GM21723 (cell line): ENCODE measurements around the gene ARL8A.
"Not testable (repeated sequence)": the region's sequence is repeated elsewhere in the genome, so short reads cannot be mapped to it uniquely, and the experiment has no call there.

Experiments used
- ATAC-seq: cut with Tn5 transposase; IDR thresholded peaks from one replicate; pipeline ENCODE4 v1.9.1; 2021; ENCODE audit warnings: mild to moderate bottlenecking, moderate library complexity; ENCODE audit not compliant: unreplicated experiment

The ARL8A gene

GRCh38 chr1:202143011-202143767 is 1.3 kb downstream of the ARL8A start:
- peak; percentile 32 for ATAC-seq

DNA sequence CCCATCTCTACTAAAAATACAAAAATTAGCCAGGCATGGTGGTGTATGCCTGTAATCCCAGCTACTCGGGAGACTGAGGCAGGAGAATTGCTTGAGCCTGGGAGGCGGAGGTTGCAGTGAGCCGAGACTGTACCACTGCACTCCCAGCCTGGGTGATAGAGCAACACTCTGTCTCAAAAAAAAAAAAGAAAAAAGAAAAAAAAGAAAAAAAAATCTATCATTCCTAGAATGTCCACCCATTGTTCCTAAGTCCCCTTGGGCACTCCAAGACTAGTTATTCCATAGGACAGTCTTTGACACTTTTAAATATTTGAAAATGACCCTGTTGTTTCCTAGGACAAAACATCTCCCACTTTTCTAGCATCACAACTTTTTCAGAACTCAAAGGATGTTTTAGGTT is 3.1 kb downstream of the ARL8A start:
- not testable (repeated sequence) for ATAC-seq

- no peak for ATAC-seq
These were observed 3.7 kb downstream of the ARL8A start for GRCh38 chr1:202140833-202141232.

- ATAC-seq, result peak; percentile 68
These were observed 9.3 kb downstream of the ARL8A start for GRCh38 chr1:202135221-202135721.

GRCh38 chr1:202134645-202135172 is 9.8 kb downstream of the ARL8A start:
- no peak for ATAC-seq

DNA sequence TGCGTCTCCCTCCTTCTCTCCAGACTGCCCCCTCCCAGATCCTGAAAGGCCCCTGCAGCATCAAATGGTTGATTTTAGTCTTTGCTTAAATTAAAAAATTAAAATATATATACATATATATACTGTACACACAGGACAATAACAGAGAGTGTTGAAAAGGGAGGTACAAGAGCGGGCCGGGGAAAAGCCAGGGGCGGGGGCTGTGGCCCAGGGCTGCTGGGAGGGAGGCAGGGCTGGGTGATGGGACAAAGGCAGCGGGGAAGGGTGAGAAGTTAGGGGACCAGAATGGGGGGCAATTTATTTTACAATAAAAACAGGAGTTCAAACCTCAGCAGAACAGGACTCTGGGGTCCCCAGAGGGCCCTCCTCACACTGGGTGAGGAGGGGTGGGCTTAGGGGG is 10.5 kb downstream of the ARL8A start:
- no peak for ATAC-seq

DNA sequence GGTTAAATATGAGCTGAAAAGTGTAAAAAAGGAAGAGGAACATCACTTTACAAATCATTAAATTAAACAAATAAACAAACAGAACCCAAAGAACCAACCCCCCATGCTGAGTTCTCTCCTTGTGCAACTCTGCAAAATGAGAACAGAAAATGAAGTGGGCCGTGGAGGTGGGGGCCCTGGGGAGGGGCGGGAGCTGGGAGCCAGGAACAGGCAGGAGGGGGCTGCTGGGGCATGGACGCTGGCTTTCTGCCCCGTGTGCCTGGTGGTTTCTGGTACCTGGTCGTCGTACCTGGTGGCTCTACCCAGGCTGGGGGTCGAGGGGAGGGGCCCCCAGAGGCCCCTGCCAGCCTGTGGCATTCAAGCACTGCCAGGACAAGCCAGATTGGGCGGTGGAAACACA is 11.0 kb downstream of the ARL8A start:
- no peak for ATAC-seq

DNA sequence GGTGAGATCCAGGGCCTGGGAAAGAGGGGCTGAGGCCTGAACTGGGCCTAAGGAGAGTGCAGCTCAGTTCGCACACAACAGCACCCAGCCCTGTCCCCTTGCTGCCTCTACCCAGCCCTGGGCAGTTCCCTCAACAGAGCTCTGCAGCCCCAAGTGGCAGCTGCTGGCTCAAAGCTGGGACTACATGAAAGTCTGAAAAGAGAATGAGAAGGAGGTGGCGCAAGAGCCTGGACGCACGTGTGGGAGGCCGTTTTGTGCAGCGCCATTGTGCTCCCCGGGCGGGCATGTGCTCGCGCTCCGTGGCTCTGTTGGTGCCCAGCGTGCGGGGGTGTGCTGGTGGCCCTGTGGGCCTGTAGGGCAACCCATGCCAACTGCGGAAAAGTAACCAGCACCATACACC is 11.5 kb downstream of the ARL8A start:
- ATAC-seq, result no peak

DNA sequence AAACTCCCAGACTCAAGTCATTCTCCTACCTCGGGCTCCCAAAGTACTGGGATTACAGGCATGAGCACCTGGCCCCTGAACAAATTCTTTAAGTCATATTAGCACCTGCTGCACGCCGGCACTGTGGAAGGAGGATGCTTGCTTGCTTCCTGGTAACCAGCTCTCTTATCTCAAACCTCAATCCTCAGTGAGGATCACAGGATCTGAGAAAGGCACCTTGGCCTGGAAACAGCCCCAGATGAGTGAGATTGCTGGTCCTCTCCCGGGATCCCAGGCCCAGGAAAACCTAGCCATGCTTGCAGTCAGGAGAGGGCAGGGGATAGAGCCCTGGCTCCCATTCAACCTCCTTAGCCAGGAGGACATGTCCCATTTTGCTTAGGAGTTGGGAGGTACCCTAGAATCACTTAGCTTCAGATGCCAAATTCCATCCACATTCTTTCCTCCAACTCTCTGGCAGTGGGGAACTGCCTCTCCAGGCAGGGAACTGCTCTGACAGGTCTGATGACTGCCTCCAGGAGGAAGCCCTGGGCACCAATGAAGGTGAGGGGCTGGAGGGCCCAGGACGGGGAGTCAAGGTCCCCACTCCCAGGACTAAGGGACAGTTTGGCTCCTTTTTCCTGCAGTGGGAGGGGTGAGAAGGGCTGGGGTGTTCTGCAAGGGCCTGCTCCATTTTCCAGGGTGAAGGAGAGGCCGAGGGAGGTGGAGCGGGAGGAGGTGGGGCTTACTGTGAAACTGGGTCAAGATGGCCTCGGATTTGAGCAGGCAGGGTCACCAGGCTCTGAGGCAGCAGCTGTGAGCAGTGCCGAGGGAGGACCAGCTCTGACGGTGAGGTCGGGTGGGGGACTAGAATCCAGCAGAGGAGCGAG is 12.3 kb downstream of the ARL8A start:
- ATAC-seq, result no peak

DNA sequence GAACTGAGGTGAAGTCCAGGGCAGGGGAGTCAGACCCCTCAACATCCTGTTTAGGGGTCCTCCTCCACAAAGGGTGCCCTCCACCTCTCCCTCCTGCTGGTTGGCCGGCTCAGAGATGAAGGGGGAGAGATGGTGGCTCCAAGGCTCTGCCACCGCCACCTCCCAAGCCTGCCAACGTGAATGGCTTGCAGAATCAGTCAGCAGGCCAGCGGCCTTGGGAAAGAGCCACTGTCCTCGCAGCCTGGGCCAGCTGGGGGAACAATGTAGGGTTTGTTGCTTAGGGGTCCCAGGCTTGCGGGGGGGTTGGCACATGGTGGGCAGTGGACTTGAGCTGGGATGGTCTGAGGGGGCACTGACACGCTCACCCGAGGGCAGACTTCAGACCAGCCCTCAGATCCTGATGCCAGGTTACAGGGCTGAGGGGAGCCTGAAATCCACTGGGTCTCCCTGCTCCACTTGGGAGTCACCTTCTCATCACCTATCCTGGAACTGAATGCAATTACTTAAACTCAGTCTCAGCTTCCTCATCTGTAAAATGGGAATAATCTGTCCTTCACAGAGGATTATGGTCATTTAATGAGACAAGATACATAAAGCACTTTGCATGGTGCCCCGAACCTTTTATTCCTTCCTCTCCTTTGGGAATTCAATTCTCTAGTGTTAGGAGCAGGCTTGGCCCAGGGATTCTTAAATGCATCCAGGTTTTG is 13.6 kb downstream of the ARL8A start:
- ATAC-seq, result no peak

GRCh38 chr1:202130297-202130721 is 14.2 kb downstream of the ARL8A start:
- ATAC-seq, result no peak

- no peak for ATAC-seq
These were observed 14.9 kb downstream of the ARL8A start for GRCh38 chr1:202129453-202130296.

DNA sequence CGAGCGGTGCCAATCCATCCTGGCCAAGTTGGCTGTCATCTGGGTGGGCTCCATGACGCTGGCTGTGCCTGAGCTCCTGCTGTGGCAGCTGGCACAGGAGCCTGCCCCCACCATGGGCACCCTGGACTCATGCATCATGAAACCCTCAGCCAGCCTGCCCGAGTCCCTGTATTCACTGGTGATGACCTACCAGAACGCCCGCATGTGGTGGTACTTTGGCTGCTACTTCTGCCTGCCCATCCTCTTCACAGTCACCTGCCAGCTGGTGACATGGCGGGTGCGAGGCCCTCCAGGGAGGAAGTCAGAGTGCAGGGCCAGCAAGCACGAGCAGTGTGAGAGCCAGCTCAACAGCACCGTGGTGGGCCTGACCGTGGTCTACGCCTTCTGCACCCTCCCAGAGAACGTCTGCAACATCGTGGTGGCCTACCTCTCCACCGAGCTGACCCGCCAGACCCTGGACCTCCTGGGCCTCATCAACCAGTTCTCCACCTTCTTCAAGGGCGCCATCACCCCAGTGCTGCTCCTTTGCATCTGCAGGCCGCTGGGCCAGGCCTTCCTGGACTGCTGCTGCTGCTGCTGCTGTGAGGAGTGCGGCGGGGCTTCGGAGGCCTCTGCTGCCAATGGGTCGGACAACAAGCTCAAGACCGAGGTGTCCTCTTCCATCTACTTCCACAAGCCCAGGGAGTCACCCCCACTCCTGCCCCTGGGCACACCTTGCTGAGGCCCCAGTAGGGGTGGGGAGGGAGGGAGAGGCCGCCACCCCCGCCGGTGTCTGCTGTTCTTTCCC is 16.5 kb downstream of the ARL8A start:
- no peak for ATAC-seq

- ATAC-seq, result no peak
These were observed 17.5 kb downstream of the ARL8A start for GRCh38 chr1:202127061-202127460.

DNA sequence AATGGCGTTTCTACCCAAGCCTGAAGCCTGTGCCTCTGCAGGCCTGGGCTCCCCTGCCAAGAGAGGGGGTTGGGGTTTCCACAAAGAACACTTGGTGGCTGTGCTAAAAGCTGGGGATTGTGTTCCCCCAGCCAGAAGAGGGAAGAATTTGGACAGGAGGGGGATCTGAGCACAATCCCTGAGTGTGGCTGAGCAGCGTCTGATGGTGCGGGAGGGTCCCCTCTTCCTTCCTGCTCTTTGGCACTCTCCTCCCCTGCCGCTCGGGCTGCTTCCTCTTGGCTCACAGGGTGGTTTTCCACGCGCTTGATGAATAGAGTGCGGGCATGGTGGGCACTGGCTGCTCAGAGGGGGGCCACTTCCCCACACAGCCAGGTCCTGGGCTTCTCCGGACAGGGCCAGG is 18.1 kb downstream of the ARL8A start:
- no peak for ATAC-seq

DNA sequence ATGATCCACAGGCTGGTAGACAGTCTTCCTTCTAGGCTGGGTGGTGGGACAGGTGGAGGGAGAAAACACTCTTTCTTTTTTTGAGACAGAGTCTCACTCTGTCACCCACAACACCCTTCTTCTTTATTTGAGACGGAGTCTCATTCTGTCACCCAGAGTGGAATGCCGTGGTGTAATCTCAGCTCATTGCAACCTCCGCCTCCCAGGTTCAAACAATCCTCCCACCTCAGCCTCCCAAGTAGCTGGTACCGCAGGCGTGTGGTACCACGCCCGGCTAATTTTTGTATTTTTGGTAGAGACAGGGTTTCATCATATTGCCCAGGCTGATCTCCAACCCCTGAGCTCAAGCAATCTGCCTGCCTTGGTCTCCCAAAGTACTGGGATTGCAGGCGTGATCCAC is 18.9 kb downstream of the ARL8A start:
- ATAC-seq, result no peak

GRCh38 chr1:202124142-202124541 is 20.4 kb downstream of the ARL8A start:
- no peak for ATAC-seq

DNA sequence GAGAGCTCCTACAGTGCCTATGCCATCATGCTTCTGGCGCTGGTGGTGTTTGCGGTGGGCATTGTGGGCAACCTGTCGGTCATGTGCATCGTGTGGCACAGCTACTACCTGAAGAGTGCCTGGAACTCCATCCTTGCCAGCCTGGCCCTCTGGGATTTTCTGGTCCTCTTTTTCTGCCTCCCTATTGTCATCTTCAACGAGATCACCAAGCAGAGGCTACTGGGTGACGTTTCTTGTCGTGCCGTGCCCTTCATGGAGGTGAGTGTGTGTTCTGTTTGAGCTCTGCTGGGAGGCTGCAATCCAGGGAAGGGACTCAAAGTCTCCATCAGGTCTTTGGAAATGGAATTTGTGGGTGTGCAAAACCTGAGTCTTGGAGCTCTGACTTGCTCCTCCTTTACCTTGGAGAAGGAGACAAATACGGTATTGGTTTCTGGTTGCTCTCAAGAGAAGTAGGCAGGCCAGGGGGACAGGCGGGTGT is 21.2 kb downstream of the ARL8A start:
- no peak for ATAC-seq

- no peak for ATAC-seq
These were observed 21.8 kb downstream of the ARL8A start, which contains the start of gene GPR37L1 for GRCh38 chr1:202122639-202123335. Gene GPR37L1 (plus strand): TSS chr1:202122917. CDS start chr1:202122964, 47 bp downstream.
